BJ (cell line): ENCODE results near the gene PIGC. TPM values are rescaled to one million over a fixed set of nuclear protein-coding genes. Genes with fewer than 3 reads are reported as not detected.

Source experiments
- CTCF ChIA-PET: fragments of 350-600 bp; formaldehyde crosslinking; extraction: SDS; loops from one replicate; lab custom pipeline; 2021; ENCODE audit warnings: antibody characterized with exemption, inconsistent platforms; lab: Yijun Ruan, JAX
- POLR2A ChIA-PET: fragments of 300-600 bp; sonication (Branson Sonifier 250); formaldehyde crosslinking; extraction: SDS; loops from one replicate; lab custom pipeline; 2021; ENCODE audit warnings: antibody characterized with exemption; lab: Charles Lee
- DNase-seq: peaks from one replicate; pipeline ENCODE4 v3.0.0-alpha.2; 2011; ENCODE audit warnings: low read depth
- H3K27me3 ChIP-seq: 2 replicates; pipeline ENCODE4 v1.6.0; 2011; ENCODE audit warnings: low read length; ENCODE audit not compliant: control insufficient read depth, insufficient read depth
- H3K36me3 ChIP-seq: 2 replicates; pipeline ENCODE4 v1.5.1; 2011; ENCODE audit warnings: low read length; ENCODE audit not compliant: control insufficient read depth, insufficient read depth
- H3K4me3 ChIP-seq: 2 replicates; pipeline ENCODE4 v1.5.1; 2011; ENCODE audit warnings: low read depth, mild to moderate bottlenecking, control low read depth, low read length
- polyA plus RNA-seq: library from polyadenylated mRNA; depleted of rRNA; stranded (reverse); fragments of >200 nt; gene quantifications from 2 replicates; pipeline ENCODE4 v1.2.3, GENCODE V29; 2011
- TF ChIP-seq, protein P1 (sequence below): IDR thresholded peaks from 2 replicates; pipeline ENCODE4 v1.5.1; 2011; ENCODE audit warnings: low read depth, mild to moderate bottlenecking, control low read depth, inconsistent platforms, low read length, moderate library complexity; ENCODE audit not compliant: insufficient read depth

The PIGC gene
- polyA plus RNA-seq, 1 experiment, result 20.7 TPM

GRCh38 chr1:172411791-172412338 lies 32.0 kb downstream of the PIGC start:
- TF ChIP-seq, protein P1, sequence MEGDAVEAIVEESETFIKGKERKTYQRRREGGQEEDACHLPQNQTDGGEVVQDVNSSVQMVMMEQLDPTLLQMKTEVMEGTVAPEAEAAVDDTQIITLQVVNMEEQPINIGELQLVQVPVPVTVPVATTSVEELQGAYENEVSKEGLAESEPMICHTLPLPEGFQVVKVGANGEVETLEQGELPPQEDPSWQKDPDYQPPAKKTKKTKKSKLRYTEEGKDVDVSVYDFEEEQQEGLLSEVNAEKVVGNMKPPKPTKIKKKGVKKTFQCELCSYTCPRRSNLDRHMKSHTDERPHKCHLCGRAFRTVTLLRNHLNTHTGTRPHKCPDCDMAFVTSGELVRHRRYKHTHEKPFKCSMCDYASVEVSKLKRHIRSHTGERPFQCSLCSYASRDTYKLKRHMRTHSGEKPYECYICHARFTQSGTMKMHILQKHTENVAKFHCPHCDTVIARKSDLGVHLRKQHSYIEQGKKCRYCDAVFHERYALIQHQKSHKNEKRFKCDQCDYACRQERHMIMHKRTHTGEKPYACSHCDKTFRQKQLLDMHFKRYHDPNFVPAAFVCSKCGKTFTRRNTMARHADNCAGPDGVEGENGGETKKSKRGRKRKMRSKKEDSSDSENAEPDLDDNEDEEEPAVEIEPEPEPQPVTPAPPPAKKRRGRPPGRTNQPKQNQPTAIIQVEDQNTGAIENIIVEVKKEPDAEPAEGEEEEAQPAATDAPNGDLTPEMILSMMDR, result no peak
- POLR2A ChIA-PET, result no interaction called here
- CTCF ChIA-PET, result interaction anchor here (0.6 to 1.1 kb wide), 2 partner anchors 13 to 280 kb away, joined by 3 to 5 read pairs; no protein-coding TSS in a partner anchor
- no peak overlapping the region for H3K4me3 ChIP-seq
- H3K36me3 ChIP-seq, result no peaks in the 10 kb centered on the region
- H3K27me3 ChIP-seq, result no peaks in the 10 kb centered on the region
- DNase-seq, result no peak

DNA sequence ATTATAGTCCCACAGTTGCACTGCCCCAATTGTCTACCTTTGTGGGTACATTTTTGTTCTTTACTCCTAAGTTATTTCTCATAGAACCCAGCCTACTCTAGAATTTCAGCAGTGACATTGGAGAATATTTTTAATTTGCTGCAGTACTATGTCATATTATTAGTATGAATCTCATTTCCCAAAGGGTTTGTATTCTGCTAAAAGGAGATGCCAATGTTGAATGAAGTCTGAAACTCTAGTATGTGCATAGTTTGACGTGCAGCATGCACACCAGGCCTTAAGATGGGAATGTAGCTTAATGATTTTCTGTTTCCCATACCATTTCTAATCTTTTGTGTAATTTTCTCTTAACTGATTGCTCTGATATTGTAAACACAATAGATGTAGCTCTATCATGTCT lies 33.8 kb downstream of the PIGC start:
- no peak for DNase-seq
- TF ChIP-seq, protein P1, result no peak
- ChIA-PET CTCF (interaction anchor here (0.8 kb wide), 1 partner anchor 11 kb away, joined by 4 read pairs; no protein-coding TSS in a partner anchor), POLR2A (no interaction called here)
- H3K36me3 ChIP-seq, result no peaks in the 10 kb centered on the region
- H3K4me3 ChIP-seq, result no peak overlapping the region
- H3K27me3 ChIP-seq, result no peaks in the 10 kb centered on the region

- Histone ChIP-seq H3K27me3 (no peaks in the 10 kb centered on the region), H3K36me3 (no peaks in the 10 kb centered on the region), H3K4me3 (no peak overlapping the region)
- TF ChIP-seq, protein P1, result no peak
- DNase-seq, result peak; percentile 43
- ChIA-PET POLR2A (no interaction called here), CTCF (interaction anchor here (0.8 kb wide), 1 partner anchor 10 kb away, joined by 4 read pairs; no protein-coding TSS in a partner anchor)
These were observed 34.9 kb downstream of the PIGC start for GRCh38 chr1:172408958-172409357.

- Histone ChIP-seq H3K27me3 (no peaks in the 10 kb centered on the region), H3K36me3 (no peaks in the 10 kb centered on the region), H3K4me3 (no peak overlapping the region)
- no peak for DNase-seq
- TF ChIP-seq, protein P1, result no peak
- ChIA-PET CTCF (no interaction called here), POLR2A (no interaction called here)
These were observed 36.9 kb downstream of the PIGC start for GRCh38 chr1:172406968-172407367.

DNA sequence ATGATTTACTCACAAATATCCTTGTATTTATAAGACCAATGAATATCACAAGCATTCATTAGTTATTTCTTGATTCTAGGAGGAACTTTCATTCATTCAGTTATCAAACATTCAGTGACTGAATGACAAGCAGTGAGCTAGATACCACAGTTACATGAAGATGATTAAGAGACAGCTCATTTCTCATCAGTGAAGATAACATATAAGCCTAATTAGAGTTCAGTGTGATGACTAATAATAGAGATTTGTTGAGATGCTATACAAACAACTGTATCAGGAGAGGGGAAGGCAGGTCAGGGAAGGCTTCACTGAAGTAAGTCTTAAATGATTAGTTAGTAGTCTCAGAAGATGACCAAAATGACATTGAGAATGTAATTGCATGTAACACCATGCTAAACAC lies 38.0 kb downstream of the PIGC start:
- no peaks in the 10 kb centered on the region for H3K27me3 ChIP-seq
- POLR2A ChIA-PET, result no interaction called here
- TF ChIP-seq, protein P1, result no peak
- H3K4me3 ChIP-seq, result no peak overlapping the region
- H3K36me3 ChIP-seq, result no peaks in the 10 kb centered on the region
- no peak for DNase-seq
- CTCF ChIA-PET, result interaction anchor here (0.6 kb wide), 1 partner anchor 9 kb away, joined by 3 read pairs; no protein-coding TSS in a partner anchor
